ENCODE measurements around the gene VTCN1.

DNA sequence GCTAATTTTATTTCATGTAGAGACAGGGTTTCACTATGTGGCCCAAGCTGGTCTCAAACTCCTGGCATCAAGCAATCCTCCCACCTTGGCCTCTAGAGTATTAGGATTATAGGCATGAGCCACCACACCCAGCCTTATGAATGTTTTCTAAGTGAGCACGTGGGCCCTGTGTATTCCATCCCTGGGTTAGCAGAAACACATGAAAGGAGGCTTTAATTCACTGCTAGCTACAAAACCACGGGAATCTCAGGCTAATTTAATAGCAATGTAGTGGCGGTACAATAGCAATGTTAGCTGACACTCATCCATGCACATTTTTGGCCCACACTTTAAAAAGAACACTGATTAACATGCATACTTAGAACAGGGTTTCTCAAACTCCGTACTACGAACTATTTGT lies 32.0 kb downstream of the VTCN1 start:
- TF ChIP-seq, protein P1, sequence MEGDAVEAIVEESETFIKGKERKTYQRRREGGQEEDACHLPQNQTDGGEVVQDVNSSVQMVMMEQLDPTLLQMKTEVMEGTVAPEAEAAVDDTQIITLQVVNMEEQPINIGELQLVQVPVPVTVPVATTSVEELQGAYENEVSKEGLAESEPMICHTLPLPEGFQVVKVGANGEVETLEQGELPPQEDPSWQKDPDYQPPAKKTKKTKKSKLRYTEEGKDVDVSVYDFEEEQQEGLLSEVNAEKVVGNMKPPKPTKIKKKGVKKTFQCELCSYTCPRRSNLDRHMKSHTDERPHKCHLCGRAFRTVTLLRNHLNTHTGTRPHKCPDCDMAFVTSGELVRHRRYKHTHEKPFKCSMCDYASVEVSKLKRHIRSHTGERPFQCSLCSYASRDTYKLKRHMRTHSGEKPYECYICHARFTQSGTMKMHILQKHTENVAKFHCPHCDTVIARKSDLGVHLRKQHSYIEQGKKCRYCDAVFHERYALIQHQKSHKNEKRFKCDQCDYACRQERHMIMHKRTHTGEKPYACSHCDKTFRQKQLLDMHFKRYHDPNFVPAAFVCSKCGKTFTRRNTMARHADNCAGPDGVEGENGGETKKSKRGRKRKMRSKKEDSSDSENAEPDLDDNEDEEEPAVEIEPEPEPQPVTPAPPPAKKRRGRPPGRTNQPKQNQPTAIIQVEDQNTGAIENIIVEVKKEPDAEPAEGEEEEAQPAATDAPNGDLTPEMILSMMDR (IDR thresholded peaks at IDR 0.05; ENCODE audit: poor library complexity) = no peak
- TF ChIP-seq EZH2phosphoT487 (IDR thresholded peaks at IDR 0.05; ENCODE audit: low read depth, severe bottlenecking, unreplicated experiment) = no peak

Measured in hepatocyte (in vitro differentiated cells).